Right cardiac atrium (tissue), 5 donors: ENCODE measurements around the gene FLOT1. TPM values are rescaled to one million over a fixed set of nuclear protein-coding genes. Genes with fewer than 3 reads are reported as not detected.

ENCODE experiments used
- ATAC-seq, 2 donors: fragments of 200-7000 bp; cut with Tn5 transposase; one replicate each; pipeline versions ENCODE4 v1.8.0 to v1.9.1; 2020; ENCODE audit warnings: moderate library complexity in 2 of 2, mild to moderate bottlenecking in 1 of 2
- DNase-seq, 3 donors: peaks; one replicate each; pipeline ENCODE4 v3.0.0-alpha.2; 2020
- H3K27ac ChIP-seq: one replicate; pipeline ENCODE4 v1.5.1; 2013; ENCODE audit warnings: mild to moderate bottlenecking, low read length, control low read depth, moderate library complexity
- H3K27me3 ChIP-seq: one replicate; pipeline ENCODE4 v1.6.1; 2013; ENCODE audit not compliant: control insufficient read depth, insufficient read depth
- H3K4me1 ChIP-seq: one replicate; pipeline ENCODE4 v1.6.1; 2013; ENCODE audit warnings: low read length; ENCODE audit not compliant: control insufficient read depth, insufficient read depth
- H3K4me3 ChIP-seq: one replicate; pipeline ENCODE4 v1.5.1; 2013; ENCODE audit warnings: low read length, control low read depth
- H3K9me3 ChIP-seq: one replicate; pipeline ENCODE4 v1.6.1; 2013; ENCODE audit warnings: low read length; ENCODE audit not compliant: control insufficient read depth
- WGBS: extraction: QIAGEN DNeasy Blood & Tissue Kit; methylation state at CpG from one replicate; pipeline ENCODE4 v1.1.7; 2013; 5-methylcytosine and 5-hydroxymethylcytosine counted together
- intact Hi-C, 4 donors: fragments of 100-400 bp; cut with DNase I; formaldehyde crosslinking; loops; one replicate each; pipeline versions ENCODE4 v1.11.0 to v1.14.0; 2022 to 2023
- polyA plus RNA-seq: library from polyadenylated mRNA; stranded (reverse); fragments of 200-250 nt; gene quantifications from one replicate; pipeline ENCODE4 v1.2.3, GENCODE V29; 2013
- total RNA-seq, 4 donors: library from RNA; stranded (reverse); fragmentation: NEBNext Ultra II Directional; extraction: Animal tissue kit (Norgen Biotek cat#: 25700); gene quantifications; one replicate each; pipeline ENCODE4 v1.2.1, GENCODE V29; 2021
- donor health status: healthy with polysubstance abuse.
- donor health status: DM: no; HTN: yes; CAD: no.
- donor health status: DM: no; HTN: no; CAD: no.
- donor health status: DM: no; HTN: yes; CAD: no; lungs with severe emphysema.
- donor health status: DM: yes; HTN: yes; CAD: no.

Gene FLOT1
- total and polyA plus RNA-seq, 5 donors = 180 to 264 (median 204) TPM

DNA sequence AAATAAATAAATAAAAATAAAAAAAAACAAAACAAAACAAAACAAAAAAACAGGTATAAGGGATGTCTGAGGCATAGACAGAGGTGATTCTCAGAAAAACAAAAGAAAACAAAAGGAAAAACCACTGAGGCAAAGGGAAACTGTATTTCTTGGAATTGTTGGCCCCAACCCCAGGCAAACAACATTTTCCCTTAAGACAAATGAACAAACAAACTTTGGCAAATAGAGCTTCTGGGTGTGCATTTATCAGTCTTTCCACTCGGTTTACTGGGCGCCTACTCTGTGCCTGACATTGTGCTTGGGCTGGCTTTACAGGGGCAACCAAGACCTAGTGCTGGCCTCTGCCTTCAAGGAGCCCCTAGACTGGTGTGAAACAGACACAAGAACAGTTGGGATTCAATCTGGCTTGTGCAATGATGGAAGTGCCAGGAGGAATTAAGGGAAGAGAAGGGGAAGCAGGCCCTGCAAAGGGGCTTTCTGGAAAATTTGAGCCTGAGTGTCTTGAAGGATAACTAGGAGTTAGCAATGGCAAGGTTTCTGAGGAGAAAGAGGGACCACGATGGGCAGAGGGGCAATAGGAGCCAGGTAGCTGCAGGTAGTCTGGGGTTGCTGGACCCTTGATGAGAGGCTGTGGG, 35.6 kb upstream of the FLOT1 start:
- 75% methylated on average over 3 of the region's 3 CpGs for WGBS
- no peak for DNase-seq
- intact Hi-C loops = loop anchor here in 1 of 4 donors (5.0 kb wide), 1 partner anchor 44 kb away; no protein-coding TSS in a partner anchor
- no peaks in the 10 kb centered on the region for H3K9me3 ChIP-seq
- H3K27ac ChIP-seq = peak overlapping the region; percentile 96
- no peak for ATAC-seq
- no peaks in the 10 kb centered on the region for H3K27me3 ChIP-seq
- no peak overlapping the region for H3K4me3 ChIP-seq
- H3K4me1 ChIP-seq = peaks cover 22% of the 10 kb centered on the region

DNA sequence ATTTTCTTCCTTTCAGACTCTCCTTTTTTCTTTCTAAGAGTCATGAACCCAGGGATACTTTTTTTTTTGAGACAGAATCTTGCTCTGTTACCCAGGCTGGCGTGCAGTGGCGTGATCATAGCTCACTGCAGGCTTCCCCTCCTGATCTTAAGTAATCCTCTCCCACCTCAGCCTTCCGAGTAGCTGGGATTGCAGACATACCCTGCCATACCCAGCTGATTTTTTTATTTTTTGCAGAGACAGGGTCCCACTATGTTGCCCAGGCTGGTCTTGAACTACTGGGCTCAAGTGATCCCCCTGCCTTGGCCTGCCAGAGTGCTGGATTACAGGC, 34.6 kb upstream of the FLOT1 start:
- Histone ChIP-seq H3K9me3 (no peaks in the 10 kb centered on the region), H3K4me3 (no peak overlapping the region), H3K4me1 (peaks cover 22% of the 10 kb centered on the region), H3K27me3 (no peaks in the 10 kb centered on the region), H3K27ac (no peak overlapping the region)
- 96% methylated on average over 3 of the region's 3 CpGs for WGBS
- DNase-seq (no peak), ATAC-seq (no peak)
- intact Hi-C loops = loop anchor here in 1 of 4 donors (5.0 kb wide), 1 partner anchor 45 kb away; no protein-coding TSS in a partner anchor

DNA sequence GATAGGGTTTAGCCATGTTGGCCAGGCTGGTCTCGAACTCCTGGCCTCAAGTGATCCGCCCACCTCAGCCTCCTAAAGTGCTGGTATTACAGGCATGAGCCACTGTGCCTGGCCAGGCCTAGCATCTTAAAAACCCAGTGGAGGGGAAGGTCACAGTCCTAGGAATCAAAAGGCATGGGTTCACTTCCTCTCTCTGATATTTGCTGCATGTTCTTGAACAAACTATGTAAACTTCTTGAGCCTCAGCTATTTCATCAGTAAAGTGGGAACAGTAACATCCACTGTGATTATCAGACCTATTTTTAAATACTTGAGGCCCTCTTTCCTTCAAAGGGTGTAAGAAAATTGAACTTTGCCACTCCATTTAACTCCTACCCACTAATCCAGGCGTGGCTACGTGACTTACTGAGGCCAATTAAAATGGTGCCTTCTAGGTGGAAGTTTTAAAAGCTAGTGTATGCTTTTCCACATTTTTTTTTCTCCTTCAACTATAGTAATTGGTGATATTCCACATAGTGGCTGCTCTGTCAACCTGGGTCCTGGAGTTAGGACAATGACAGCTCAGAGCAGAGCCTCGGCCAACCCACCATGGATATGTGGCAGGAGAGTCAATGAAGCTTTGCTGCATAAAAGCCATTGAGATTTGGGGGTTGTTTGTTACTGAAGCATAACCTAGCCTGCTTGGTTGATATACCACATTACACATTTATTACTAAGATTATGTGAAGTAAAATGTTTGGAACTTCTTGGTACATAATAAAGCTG, 34.1 kb upstream of the FLOT1 start:
- ATAC-seq = no peak
- 89% methylated on average over 5 of the region's 5 CpGs for WGBS
- intact Hi-C loops = loop anchor here in 1 of 4 donors (5.0 kb wide), 1 partner anchor 46 kb away; no protein-coding TSS in a partner anchor
- no peak for DNase-seq
- Histone ChIP-seq H3K27ac (no peak overlapping the region), H3K9me3 (no peaks in the 10 kb centered on the region), H3K27me3 (no peaks in the 10 kb centered on the region), H3K4me1 (peaks cover 22% of the 10 kb centered on the region), H3K4me3 (no peak overlapping the region)

DNA sequence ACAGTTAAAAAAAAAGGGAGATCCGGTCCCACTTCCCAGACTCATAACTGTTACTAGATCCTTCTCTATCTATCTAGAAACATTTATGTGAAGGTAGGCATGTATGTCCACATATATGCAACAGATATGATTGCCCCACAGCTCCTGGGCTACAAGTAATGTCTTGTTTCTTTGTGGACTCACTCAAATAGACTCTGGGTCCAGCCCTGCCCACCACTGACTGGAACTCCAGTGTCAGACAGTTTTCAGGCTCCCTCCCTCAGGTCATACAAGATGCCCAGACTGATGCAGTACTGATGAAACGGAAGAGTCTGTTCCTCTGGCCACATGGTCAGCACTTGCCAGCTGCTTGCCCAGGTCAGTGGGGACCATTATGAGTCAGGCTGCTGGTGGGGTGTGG, 32.6 kb upstream of the FLOT1 start:
- H3K9me3 ChIP-seq = no peaks in the 10 kb centered on the region
- H3K4me1 ChIP-seq = peaks cover 11% of the 10 kb centered on the region
- no peak overlapping the region for H3K4me3 ChIP-seq
- no peak for DNase-seq
- no peaks in the 10 kb centered on the region for H3K27me3 ChIP-seq
- intact Hi-C loops = loop anchor here in 1 of 4 donors (5.0 kb wide), 1 partner anchor 47 kb away; no protein-coding TSS in a partner anchor
- ATAC-seq = no peak
- no peak overlapping the region for H3K27ac ChIP-seq
- WGBS = 84% methylated on average over 2 of the region's 2 CpGs

DNA sequence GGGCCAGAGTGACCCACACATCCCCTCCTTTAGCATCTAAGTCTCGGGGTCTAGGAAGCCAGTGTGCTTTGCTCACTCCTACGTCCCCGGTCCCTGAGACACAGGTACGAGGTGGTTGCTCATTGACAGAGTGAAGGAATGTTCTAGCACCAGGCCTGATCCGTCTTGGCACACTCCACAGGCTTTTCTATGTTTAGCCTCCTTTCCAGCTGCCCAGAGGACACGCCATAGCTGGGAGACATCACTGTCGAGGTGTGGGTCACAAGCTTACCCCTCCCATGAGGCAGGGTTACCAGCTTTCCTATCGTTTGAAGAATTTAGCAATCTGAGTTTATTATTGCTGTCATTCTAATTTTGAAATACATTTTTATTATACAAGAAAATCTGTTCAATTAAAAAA, 32.2 kb upstream of the FLOT1 start:
- no peak for DNase-seq
- Histone ChIP-seq H3K27me3 (no peaks in the 10 kb centered on the region), H3K4me1 (peaks cover 10% of the 10 kb centered on the region), H3K9me3 (no peaks in the 10 kb centered on the region), H3K27ac (no peak overlapping the region), H3K4me3 (no peak overlapping the region)
- intact Hi-C loops = loop anchor here in 1 of 4 donors (5.0 kb wide), 1 partner anchor 48 kb away; no protein-coding TSS in a partner anchor
- WGBS = 71% methylated on average over 8 of the region's 8 CpGs
- peak in 1 of 2 donors; percentile 26 for ATAC-seq

DNA sequence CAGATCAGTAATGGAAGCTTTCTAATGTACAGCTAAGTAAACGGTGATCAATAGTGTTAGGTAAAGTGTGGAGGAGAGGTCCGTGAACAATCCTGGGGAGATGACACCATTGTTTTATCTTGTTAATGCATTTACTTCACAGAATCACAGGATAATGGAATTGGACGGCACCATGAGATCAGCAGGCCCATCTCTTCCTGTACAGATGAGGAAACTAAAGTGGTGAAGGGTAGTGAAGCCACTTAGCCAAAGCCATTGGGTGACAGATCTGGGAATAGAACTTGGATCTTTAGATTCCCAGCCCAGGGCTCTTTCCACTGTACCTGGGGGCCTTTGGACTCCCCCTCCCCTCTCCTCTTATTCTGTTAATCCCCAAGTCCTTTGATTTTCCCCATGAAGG, 28.1 kb upstream of the FLOT1 start:
- Histone ChIP-seq H3K9me3 (no peaks in the 10 kb centered on the region), H3K4me1 (peaks cover 12% of the 10 kb centered on the region), H3K27me3 (no peaks in the 10 kb centered on the region), H3K27ac (no peak overlapping the region), H3K4me3 (no peak overlapping the region)
- intact Hi-C loops = no loop called here
- WGBS = 89% methylated on average over 3 of the region's 3 CpGs
- DNase-seq (no peak), ATAC-seq (no peak)

DNA sequence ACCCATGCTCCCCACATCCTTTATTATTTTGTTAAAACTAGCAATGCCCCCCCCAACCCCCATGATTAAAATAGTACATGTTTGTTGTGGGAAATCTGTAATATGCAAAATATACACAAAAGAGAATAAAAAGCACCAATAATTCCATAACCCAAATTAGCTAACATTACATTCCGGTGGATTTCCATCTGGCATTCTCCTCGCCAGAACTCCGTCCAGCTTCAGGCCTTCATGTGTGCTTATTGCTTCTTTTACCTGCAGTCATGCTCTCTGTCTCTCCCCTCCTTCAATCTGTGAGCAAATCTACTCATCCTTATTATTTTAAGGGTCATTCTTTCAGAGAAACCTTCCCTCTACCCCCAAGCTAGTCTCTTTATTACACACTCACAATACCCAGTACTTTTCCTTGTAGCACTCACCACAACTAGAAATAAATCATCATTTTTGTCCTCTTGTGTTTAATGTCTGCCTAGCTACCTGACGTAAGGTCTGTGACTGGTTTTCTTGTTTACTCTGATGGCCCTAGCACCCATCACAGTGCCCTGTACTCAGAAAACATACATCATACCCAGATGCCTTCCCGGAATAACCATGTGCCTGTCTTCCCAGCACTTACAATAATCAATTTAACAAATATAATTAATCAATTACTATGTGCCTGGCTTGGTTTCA, 27.5 kb upstream of the FLOT1 start:
- 65% methylated on average over 5 of the region's 5 CpGs for WGBS
- Histone ChIP-seq H3K27ac (peak overlapping the region; percentile 44), H3K4me3 (no peak overlapping the region), H3K27me3 (no peaks in the 10 kb centered on the region), H3K4me1 (peaks cover 12% of the 10 kb centered on the region), H3K9me3 (no peaks in the 10 kb centered on the region)
- ATAC-seq (no peak), DNase-seq (no peak)
- intact Hi-C loops = no loop called here

DNA sequence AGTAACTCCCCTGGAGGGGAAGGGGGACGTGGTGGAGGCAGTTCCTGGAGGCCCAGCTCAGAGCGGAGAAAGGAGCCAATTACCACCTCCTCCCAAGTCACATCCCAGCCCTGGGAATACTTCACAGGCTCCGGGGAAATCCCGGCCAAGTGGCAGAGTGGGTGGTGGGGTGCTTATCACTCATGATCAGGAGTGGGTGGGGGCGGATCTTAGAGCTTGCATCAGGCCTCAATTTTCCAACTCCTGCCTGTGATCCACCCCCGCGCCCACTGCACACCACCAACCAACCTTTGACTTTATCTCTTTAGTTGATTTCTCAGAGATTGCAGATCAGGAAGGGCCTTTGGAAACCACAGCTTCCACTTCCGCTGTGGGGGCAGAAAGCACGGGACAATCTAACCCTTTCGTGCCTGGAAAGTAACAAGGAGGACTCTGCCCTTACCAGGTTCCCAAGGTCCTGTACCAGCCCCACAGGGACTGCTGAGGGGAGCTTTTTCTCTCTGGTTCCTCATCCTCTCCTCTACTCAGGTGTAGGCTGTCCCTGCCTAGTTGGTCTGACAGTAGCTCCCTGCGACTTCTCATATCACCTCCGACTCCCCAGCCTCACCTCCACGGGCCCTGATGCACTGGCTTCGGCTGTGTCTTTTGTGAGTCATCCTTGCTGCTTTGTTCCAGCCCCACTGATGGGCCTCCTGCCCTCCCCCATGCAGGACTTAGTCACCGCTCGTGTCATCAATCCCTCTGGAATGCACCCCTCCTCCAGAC, 26.8 kb upstream of the FLOT1 start:
- intact Hi-C loops = no loop called here
- ATAC-seq (peak; percentile 74 to 92), DNase-seq (peak in 2 of 3 donors; percentile 65 to 70)
- WGBS = 21% methylated on average over 16 of the region's 16 CpGs
- Histone ChIP-seq H3K27ac (peak overlapping the region; percentile 47), H3K27me3 (no peaks in the 10 kb centered on the region), H3K9me3 (no peaks in the 10 kb centered on the region), H3K4me3 (no peak overlapping the region), H3K4me1 (peaks cover 12% of the 10 kb centered on the region)

DNA sequence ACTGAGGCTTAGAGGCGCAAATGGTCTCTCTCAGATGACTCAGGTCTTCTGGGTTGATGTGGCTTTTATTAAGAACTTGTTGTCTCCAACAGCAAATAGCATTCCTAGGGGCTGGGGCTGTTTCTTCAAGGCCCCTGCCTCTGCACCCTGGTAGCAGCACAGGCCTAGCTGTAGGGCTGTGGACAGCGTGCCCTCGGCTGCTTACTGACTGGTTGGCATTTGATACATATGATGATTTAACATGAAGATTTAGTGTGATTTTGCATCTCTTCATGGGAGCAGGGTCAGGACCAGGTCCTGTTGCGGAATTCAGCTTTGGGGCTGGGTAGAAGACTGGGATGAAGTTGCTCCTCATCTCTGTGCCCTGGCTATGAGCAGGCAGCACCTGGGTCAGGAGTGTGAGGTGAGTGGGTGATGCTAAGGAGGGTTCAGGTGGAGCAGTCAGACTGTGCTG, 26.2 kb upstream of the FLOT1 start:
- no peak for ATAC-seq
- intact Hi-C loops = no loop called here
- peaks cover 14% of the 10 kb centered on the region for H3K4me1 ChIP-seq
- H3K4me3 ChIP-seq = no peak overlapping the region
- 96% methylated on average over 4 of the region's 4 CpGs for WGBS
- no peak for DNase-seq
- H3K27ac ChIP-seq = peak overlapping the region; percentile 47
- H3K27me3 ChIP-seq = no peaks in the 10 kb centered on the region
- H3K9me3 ChIP-seq = no peaks in the 10 kb centered on the region

DNA sequence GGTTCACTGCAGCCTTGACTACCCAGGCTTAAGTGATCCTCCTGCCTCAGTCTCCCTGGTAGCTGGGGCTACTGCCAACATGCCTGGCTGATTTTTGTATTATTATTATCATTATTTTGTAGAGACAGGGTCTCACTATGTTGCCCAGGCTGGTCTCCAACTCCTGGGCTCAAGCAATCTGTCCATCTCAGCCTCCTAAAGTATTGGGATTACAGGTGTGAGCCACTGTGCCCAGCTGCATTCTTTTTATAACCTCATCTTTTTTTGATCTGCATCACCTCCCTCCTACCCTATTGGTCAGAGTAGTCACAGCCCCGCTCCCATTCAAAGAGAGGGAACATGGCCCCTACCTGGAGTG, 25.4 kb upstream of the FLOT1 start:
- intact Hi-C loops = no loop called here
- Histone ChIP-seq H3K27me3 (no peaks in the 10 kb centered on the region), H3K4me3 (no peak overlapping the region), H3K4me1 (peaks cover 17% of the 10 kb centered on the region), H3K9me3 (no peaks in the 10 kb centered on the region), H3K27ac (no peak overlapping the region)
- no peak for DNase-seq
- ATAC-seq = no peak
- WGBS = 97% methylated on average over 1 of the region's 1 CpG
